ENCODE measurements around the gene ATP6V0C.

DNA sequence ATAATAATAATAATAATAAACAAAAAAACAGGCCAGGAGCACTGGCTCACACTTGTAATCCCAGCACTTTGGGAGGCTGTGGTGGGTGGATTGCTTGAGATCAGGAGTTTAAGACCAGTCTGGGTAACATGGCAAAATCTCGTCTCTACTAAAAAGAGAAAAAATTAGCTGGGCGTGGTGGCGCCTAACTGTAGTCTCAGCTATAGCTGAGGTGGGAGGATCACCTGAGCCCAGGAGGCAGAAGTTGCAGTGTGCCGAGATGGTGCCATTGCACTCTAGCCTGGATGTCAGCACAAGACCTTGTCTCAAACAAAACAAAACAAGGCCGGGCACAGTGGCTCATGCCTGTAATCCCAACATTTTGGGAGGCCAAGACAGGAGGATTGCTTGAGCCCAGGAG, 18.7 kb upstream of the ATP6V0C start:
- TF ChIP-seq TBP (IDR thresholded peaks at IDR 0.05; ENCODE audit: low read depth, low read length), result no peak
- no peak for TF ChIP-seq CHD2 (IDR thresholded peaks at IDR 0.05; ENCODE audit: low read length)
- TF ChIP-seq, protein P1, sequence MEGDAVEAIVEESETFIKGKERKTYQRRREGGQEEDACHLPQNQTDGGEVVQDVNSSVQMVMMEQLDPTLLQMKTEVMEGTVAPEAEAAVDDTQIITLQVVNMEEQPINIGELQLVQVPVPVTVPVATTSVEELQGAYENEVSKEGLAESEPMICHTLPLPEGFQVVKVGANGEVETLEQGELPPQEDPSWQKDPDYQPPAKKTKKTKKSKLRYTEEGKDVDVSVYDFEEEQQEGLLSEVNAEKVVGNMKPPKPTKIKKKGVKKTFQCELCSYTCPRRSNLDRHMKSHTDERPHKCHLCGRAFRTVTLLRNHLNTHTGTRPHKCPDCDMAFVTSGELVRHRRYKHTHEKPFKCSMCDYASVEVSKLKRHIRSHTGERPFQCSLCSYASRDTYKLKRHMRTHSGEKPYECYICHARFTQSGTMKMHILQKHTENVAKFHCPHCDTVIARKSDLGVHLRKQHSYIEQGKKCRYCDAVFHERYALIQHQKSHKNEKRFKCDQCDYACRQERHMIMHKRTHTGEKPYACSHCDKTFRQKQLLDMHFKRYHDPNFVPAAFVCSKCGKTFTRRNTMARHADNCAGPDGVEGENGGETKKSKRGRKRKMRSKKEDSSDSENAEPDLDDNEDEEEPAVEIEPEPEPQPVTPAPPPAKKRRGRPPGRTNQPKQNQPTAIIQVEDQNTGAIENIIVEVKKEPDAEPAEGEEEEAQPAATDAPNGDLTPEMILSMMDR (IDR thresholded peaks at IDR 0.05; ENCODE audit: control extremely low read depth in 1 of 3, insufficient read depth in 1 of 3, low read depth in 1 of 3, low read length in 3 of 3), result no peak
- TF ChIP-seq, protein P2, sequence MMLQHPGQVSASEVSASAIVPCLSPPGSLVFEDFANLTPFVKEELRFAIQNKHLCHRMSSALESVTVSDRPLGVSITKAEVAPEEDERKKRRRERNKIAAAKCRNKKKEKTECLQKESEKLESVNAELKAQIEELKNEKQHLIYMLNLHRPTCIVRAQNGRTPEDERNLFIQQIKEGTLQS (IDR thresholded peaks at IDR 0.05; ENCODE audit: insufficient read depth, low read depth, low read length), result no peak
- no peak for TF ChIP-seq EP300 (IDR thresholded peaks at IDR 0.05; ENCODE audit: borderline replicate concordance in 1 of 2, low read depth in 2 of 2, low read length in 2 of 2)
- TF ChIP-seq RAD21 (IDR thresholded peaks at IDR 0.05 in 1 of 2, conservative IDR thresholded peaks at IDR 0.05 in 1 of 2; ENCODE audit: low read depth in 2 of 2, low read length in 2 of 2), result no peak
- TF ChIP-seq ZNF274 (IDR thresholded peaks at IDR 0.05; ENCODE audit: borderline replicate concordance, extremely low read depth, low read length), result no peak
- no peak for TF ChIP-seq HDAC6 (IDR thresholded peaks at IDR 0.05; ENCODE audit: low read depth, low read length)
- TF ChIP-seq POLR2A (IDR thresholded peaks at IDR 0.05; ENCODE audit: control extremely low read depth in 1 of 2, low read depth in 2 of 2, low read length in 2 of 2), result no peak
- TF ChIP-seq POLR2AphosphoS5 (IDR thresholded peaks at IDR 0.05; ENCODE audit: low read depth, low read length), result no peak
- no peak for TF ChIP-seq EZH2 (IDR thresholded peaks at IDR 0.05; ENCODE audit: low read depth, low read length, severe bottlenecking)
- no peak for TF ChIP-seq CEBPB (IDR thresholded peaks at IDR 0.05; ENCODE audit: low read depth, low read length)
- TF ChIP-seq, protein P3, sequence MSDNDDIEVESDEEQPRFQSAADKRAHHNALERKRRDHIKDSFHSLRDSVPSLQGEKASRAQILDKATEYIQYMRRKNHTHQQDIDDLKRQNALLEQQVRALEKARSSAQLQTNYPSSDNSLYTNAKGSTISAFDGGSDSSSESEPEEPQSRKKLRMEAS (IDR thresholded peaks at IDR 0.05), result no peak

All from H1 (cell line).